ENCODE measurements around the gene ACCSL. TPM values are rescaled to one million over a fixed set of nuclear protein-coding genes. Genes with fewer than 3 reads are reported as not detected.

ACCSL gene
- polyA plus RNA-seq, 1 donor (not counting 4 experiments of a cell fraction or from before 2014, with no cell fraction given) = not detected

GRCh38 chr11:44024977-44025376 is 22.8 kb upstream of the ACCSL start:
- H3K4me3 ChIP-seq (ENCODE audit: control insufficient read depth in 2 of 3, extremely low read depth in 1 of 3, insufficient read depth in 2 of 3, low read depth in 1 of 3, low read length in 3 of 3) = no peak overlapping the region
- DNase-seq (ENCODE audit: low read depth, low spot score) (no peak), FAIRE-seq (no peak)
- H3K9me1 ChIP-seq (ENCODE audit: control insufficient read depth, extremely low read depth, insufficient read depth, low read length) = no peaks in the 10 kb centered on the region
- H3K27me3 ChIP-seq (ENCODE audit: control insufficient read depth, extremely low read depth, insufficient read depth, low read length) = no peaks in the 10 kb centered on the region
- no peak overlapping the region for H3K4me2 ChIP-seq (ENCODE audit: control insufficient read depth, extremely low read depth, insufficient read depth, low read depth, low read length)
- H3K9me3 ChIP-seq (ENCODE audit: control insufficient read depth, low read depth, low read length) = no peaks in the 10 kb centered on the region
- no peak overlapping the region for H3K9ac ChIP-seq (ENCODE audit: control insufficient read depth, extremely low read depth, insufficient read depth, low read length)
- no peaks in the 10 kb centered on the region for H3K79me2 ChIP-seq (ENCODE audit: control insufficient read depth, insufficient read depth, low read length)
- TF ChIP-seq CTCF (optimal IDR thresholded peaks at IDR 0.05 in 1 of 3, IDR thresholded peaks at IDR 0.05 in 1 of 3, conservative IDR thresholded peaks at IDR 0.05 in 1 of 3; ENCODE audit: extremely low read depth in 1 of 3, insufficient read depth in 2 of 3, low read length in 3 of 3) = no peak
- no peak for TF ChIP-seq EZH2 (IDR thresholded peaks at IDR 0.05; ENCODE audit: low read length)
- H2AFZ ChIP-seq (ENCODE audit: control insufficient read depth, low read length) = no peak overlapping the region
- H4K20me1 ChIP-seq (ENCODE audit: control insufficient read depth, extremely low read depth, insufficient read depth, low read length) = no peaks in the 10 kb centered on the region
- H3K27ac ChIP-seq (ENCODE audit: control insufficient read depth, insufficient read depth, low read length) = no peak overlapping the region
- H3K36me3 ChIP-seq (ENCODE audit: control insufficient read depth in 2 of 2, extremely low read depth in 1 of 2, insufficient read depth in 2 of 2, low read length in 2 of 2) = no peaks in the 10 kb centered on the region
- H3K4me1 ChIP-seq (ENCODE audit: control insufficient read depth, extremely low read depth, insufficient read depth, low read length) = no peaks in the 10 kb centered on the region
- dilution Hi-C loops (cut with MboI; ENCODE audit: extremely low pct_ligation_motif_present, low sequenced_read_pairs) = no loop called here

GRCh38 chr11:44025727-44026126 is 22.1 kb upstream of the ACCSL start:
- dilution Hi-C loops (cut with MboI; ENCODE audit: extremely low pct_ligation_motif_present, low sequenced_read_pairs) = no loop called here
- no peak overlapping the region for H2AFZ ChIP-seq (ENCODE audit: control insufficient read depth, low read length)
- no peaks in the 10 kb centered on the region for H3K9me1 ChIP-seq (ENCODE audit: control insufficient read depth, extremely low read depth, insufficient read depth, low read length)
- no peak overlapping the region for H3K4me3 ChIP-seq (ENCODE audit: control insufficient read depth in 2 of 3, extremely low read depth in 1 of 3, insufficient read depth in 2 of 3, low read depth in 1 of 3, low read length in 3 of 3)
- H3K36me3 ChIP-seq (ENCODE audit: control insufficient read depth in 2 of 2, extremely low read depth in 1 of 2, insufficient read depth in 2 of 2, low read length in 2 of 2) = no peaks in the 10 kb centered on the region
- no peak overlapping the region for H3K4me2 ChIP-seq (ENCODE audit: control insufficient read depth, extremely low read depth, insufficient read depth, low read depth, low read length)
- TF ChIP-seq CTCF (optimal IDR thresholded peaks at IDR 0.05 in 1 of 3, IDR thresholded peaks at IDR 0.05 in 1 of 3, conservative IDR thresholded peaks at IDR 0.05 in 1 of 3; ENCODE audit: extremely low read depth in 1 of 3, insufficient read depth in 2 of 3, low read length in 3 of 3) (no peak), EZH2 (IDR thresholded peaks at IDR 0.05; ENCODE audit: low read length) (no peak)
- H3K9ac ChIP-seq (ENCODE audit: control insufficient read depth, extremely low read depth, insufficient read depth, low read length) = no peak overlapping the region
- no peaks in the 10 kb centered on the region for H3K79me2 ChIP-seq (ENCODE audit: control insufficient read depth, insufficient read depth, low read length)
- no peaks in the 10 kb centered on the region for H3K9me3 ChIP-seq (ENCODE audit: control insufficient read depth, low read depth, low read length)
- H3K27ac ChIP-seq (ENCODE audit: control insufficient read depth, insufficient read depth, low read length) = no peak overlapping the region
- DNase-seq (ENCODE audit: low read depth, low spot score) (no peak), FAIRE-seq (no peak)
- no peaks in the 10 kb centered on the region for H3K27me3 ChIP-seq (ENCODE audit: control insufficient read depth, extremely low read depth, insufficient read depth, low read length)
- no peaks in the 10 kb centered on the region for H3K4me1 ChIP-seq (ENCODE audit: control insufficient read depth, extremely low read depth, insufficient read depth, low read length)
- no peaks in the 10 kb centered on the region for H4K20me1 ChIP-seq (ENCODE audit: control insufficient read depth, extremely low read depth, insufficient read depth, low read length)
